Ovary (tissue), 9 donors: Measurements from ENCODE around the gene PAQR7. TPM values are rescaled to one million over a fixed set of nuclear protein-coding genes. Genes with fewer than 3 reads are reported as not detected.

Experiments
- DNase-seq, 5 donors: peaks; one replicate each; pipeline ENCODE4 v3.0.0-alpha.2; 2019 to 2020
- H3K27ac ChIP-seq, 2 donors: fragments of 200-600 bp; one replicate each; pipeline versions ENCODE4 v1.5.1 to v1.8.0; 2019 to 2022
- H3K27me3 ChIP-seq: fragments of 200-600 bp; one replicate; pipeline ENCODE4 v1.8.0; 2022
- H3K36me3 ChIP-seq: fragments of 200-600 bp; sonication (generic); one replicate; pipeline ENCODE4 v1.5.1; 2019
- H3K4me1 ChIP-seq: one replicate; pipeline ENCODE4 v1.8.1; 2013; ENCODE audit warnings: mild to moderate bottlenecking, moderate library complexity; ENCODE audit not compliant: insufficient read depth
- H3K4me3 ChIP-seq: fragments of 200-600 bp; sonication (generic); one replicate; pipeline ENCODE4 v1.5.1; 2017
- H3K9me3 ChIP-seq, 2 donors: fragments of 200-600 bp in 1 of 2; sonication (generic) in 1 of 2; one replicate each; pipeline versions ENCODE4 v1.5.1 to v1.8.1; 2013 to 2019; ENCODE audit warnings: mild to moderate bottlenecking in 1 of 2, moderate library complexity in 1 of 2
- CTCF ChIP-seq, 3 donors: fragments of 450-650 bp in 2 of 3; fragments of 200-600 bp in 1 of 3; IDR thresholded peaks; one replicate each; pipeline versions ENCODE4 v1.5.1 to v1.8.0; 2016 to 2022; ENCODE audit warnings: antibody characterized with exemption in 3 of 3, mild to moderate bottlenecking in 1 of 3
- EP300 ChIP-seq: sonication (generic); formaldehyde crosslinking; IDR thresholded peaks from one replicate; pipeline ENCODE4 v1.6.1; 2017; ENCODE audit warnings: antibody characterized with exemption
- POLR2A ChIP-seq: fragments of 450-650 bp; IDR thresholded peaks from one replicate; pipeline ENCODE4 v1.6.1; 2017; ENCODE audit warnings: antibody characterized with exemption, mild to moderate bottlenecking, moderate library complexity
- WGBS, 3 donors: extraction: QIAGEN DNeasy Blood & Tissue Kit in 1 of 3; methylation state at CpG; one replicate each; pipeline versions ENCODE4 v1.1.5 to v1.1.7; 2013 to 2017; 5-methylcytosine and 5-hydroxymethylcytosine counted together
- intact Hi-C, 4 donors: fragments of 100-400 bp; cut with DNase I; formaldehyde crosslinking; loops; one replicate each; pipeline versions ENCODE4 v1.11.0 to v1.15.1; 2022 to 2023
- polyA plus RNA-seq, 2 donors: library from polyadenylated mRNA; stranded (reverse); fragments of 200-250 nt in 1 of 2; fragments of 350-450 nt in 1 of 2; fragmentation: Illumina TruSeq in 1 of 2; extraction: RNeasy Lipid Tissue Mini Kit (QIAGEN cat#74804) in 1 of 2; gene quantifications; one replicate each; pipeline ENCODE4 v1.2.3, GENCODE V29; 2013 to 2014
- total RNA-seq, 7 donors: library from RNA; depleted of rRNA in 2 of 7; stranded (reverse); fragments of >200 nt in 2 of 7; fragmentation: NEBNext Ultra II Directional in 3 of 7; extraction: Animal tissue kit (Norgen Biotek cat#: 25700) in 3 of 7; gene quantifications; one replicate each; pipeline versions ENCODE4 v1.1.0 to v1.2.4, GENCODE V29; 2016 to 2023
- donor health status: DM: no; HTN: no; CAD: no; lungs with moderate emphysema.
- donor health status: DM: no; HTN: no; CAD: no.
- donor health status: Bipolar disorder and iron deficiency.
- donor health status: DM: yes; HTN: yes; CAD: no.
- donor health status: DM: no; HTN: no; CAD: no.
- donor health status: DM: yes; HTN: yes; CAD: no.

PAQR7 gene
- total and polyA plus RNA-seq, 9 donors, result 8.6 to 98.1 (median 57.7) TPM

- peak overlapping the region in 1 of 2 donors; percentile 72 for H3K27ac ChIP-seq
- no peaks in the 10 kb centered on the region for H3K9me3 ChIP-seq
- H3K27me3 ChIP-seq, result no peaks in the 10 kb centered on the region
- no peak for TF ChIP-seq POLR2A
- no peak for TF ChIP-seq EP300
- no peak for TF ChIP-seq CTCF (IDR thresholded peaks at IDR 0.05)
- peaks cover 31% of the 10 kb centered on the region for H3K4me1 ChIP-seq
- no peaks in the 10 kb centered on the region for H3K36me3 ChIP-seq
- no peak overlapping the region for H3K4me3 ChIP-seq
- DNase-seq, result peak in 2 of 5 donors; percentile 20 to 47
- WGBS, 3 donors, result 67 to 77% (median 75%) methylated on average over 6 of the region's 6 CpGs
- intact Hi-C loops, result loop anchor here in 2 of 4 donors (10.0 kb wide), 1 partner anchor 45 kb away; no protein-coding TSS in a partner anchor
Measured at GRCh38 chr1:25869909-25870606, 5.5 kb downstream of the PAQR7 start.

GRCh38 chr1:25867210-25867991 lies 8.1 kb downstream of the PAQR7 start:
- TF ChIP-seq CTCF (IDR thresholded peaks at IDR 0.05) (no peak), EP300 (no peak), POLR2A (no peak)
- H3K27ac ChIP-seq, result no peak overlapping the region
- H3K4me3 ChIP-seq, result no peak overlapping the region
- H3K4me1 ChIP-seq, result peaks cover 11% of the 10 kb centered on the region
- WGBS, 3 donors, result 65 to 73% (median 68%) methylated on average over 9 of the region's 9 CpGs
- DNase-seq, result no peak
- intact Hi-C loops, result no loop called here
- no peaks in the 10 kb centered on the region for H3K27me3 ChIP-seq
- H3K9me3 ChIP-seq, result no peaks in the 10 kb centered on the region
- no peaks in the 10 kb centered on the region for H3K36me3 ChIP-seq

- DNase-seq, result no peak
Measured at GRCh38 chr1:25866288-25866687, 9.2 kb downstream of the PAQR7 start.

GRCh38 chr1:25864434-25864833 lies 11.1 kb downstream of the PAQR7 start:
- H3K4me1 ChIP-seq, result no peaks in the 10 kb centered on the region
- no peaks in the 10 kb centered on the region for H3K36me3 ChIP-seq
- no peak for DNase-seq
- TF ChIP-seq CTCF (IDR thresholded peaks at IDR 0.05) (no peak), EP300 (no peak), POLR2A (no peak)
- no peak overlapping the region for H3K27ac ChIP-seq
- H3K4me3 ChIP-seq, result no peak overlapping the region
- H3K27me3 ChIP-seq, result no peaks in the 10 kb centered on the region
- WGBS, 3 donors, result 81 to 89% (median 83%) methylated on average over 3 of the region's 3 CpGs
- intact Hi-C loops, result no loop called here
- no peaks in the 10 kb centered on the region for H3K9me3 ChIP-seq

More at GRCh38 chr1:25866288-25866687, 9.2 kb downstream of the PAQR7 start:
- Histone ChIP-seq H3K36me3 (no peaks in the 10 kb centered on the region), H3K27me3 (no peaks in the 10 kb centered on the region), H3K4me1 (peaks cover 4% of the 10 kb centered on the region), H3K4me3 (no peak overlapping the region), H3K27ac (no peak overlapping the region), H3K9me3 (no peaks in the 10 kb centered on the region)
- 78 to 94% (median 88%) methylated on average over 1 of the region's 1 CpG for WGBS, 3 donors
- intact Hi-C loops, result no loop called here
- TF ChIP-seq EP300 (no peak), POLR2A (no peak), CTCF (IDR thresholded peaks at IDR 0.05) (no peak)
